Jurkat, Clone E6-1 (cell line): ENCODE measurements around the gene MPC2.
"Not testable (repeated sequence)": the region's sequence is repeated elsewhere in the genome, so short reads cannot be mapped to it uniquely, and the experiment has no call there.

Source experiments
- DNase-seq: peaks from one replicate; pipeline ENCODE4 v3.0.0-alpha.2; 2011; ENCODE audit warnings: low read depth, low spot score
- H3K4me3 ChIP-seq: 2 replicates; pipeline ENCODE4 v1.5.1; 2011; ENCODE audit warnings: mild to moderate bottlenecking, low read length, control low read depth, moderate library complexity

Gene MPC2

GRCh38 chr1:167913895-167914496, 22.9 kb downstream of the MPC2 start, which contains the start of gene ADCY10:
Gene ADCY10 (minus strand): TSS chr1:167914134. CDS start chr1:167905140, 8,994 bp downstream.
- no peak within 1 kb of the TSS for H3K4me3 ChIP-seq
- DNase-seq: no peak

GRCh38 chr1:167912294-167912693, 24.6 kb downstream of the MPC2 start:
- no peak overlapping the region for H3K4me3 ChIP-seq
- DNase-seq: no peak

- H3K4me3 ChIP-seq: no peak overlapping the region
- DNase-seq: no peak
Measured at GRCh38 chr1:167911413-167911812, 25.5 kb downstream of the MPC2 start.

GRCh38 chr1:167910530-167910929, 26.3 kb downstream of the MPC2 start:
- H3K4me3 ChIP-seq: no peak overlapping the region
- no peak for DNase-seq

GRCh38 chr1:167909691-167910180, 27.1 kb downstream of the MPC2 start:
- no peak overlapping the region for H3K4me3 ChIP-seq
- peak; percentile 15 for DNase-seq

GRCh38 chr1:167905671-167906070, 31.2 kb downstream of the MPC2 start:
- no peak overlapping the region for H3K4me3 ChIP-seq
- no peak for DNase-seq

GRCh38 chr1:167905182-167905581, 31.7 kb downstream of the MPC2 start:
- DNase-seq: peak; percentile 50
- no peak overlapping the region for H3K4me3 ChIP-seq

- H3K4me3 ChIP-seq: no peak overlapping the region
- no peak for DNase-seq
Measured at GRCh38 chr1:167904652-167905130, 32.2 kb downstream of the MPC2 start.

- DNase-seq: no peak
- H3K4me3 ChIP-seq: no peak overlapping the region
Measured at GRCh38 chr1:167900907-167901306, 36.0 kb downstream of the MPC2 start.

- DNase-seq: no peak
- H3K4me3 ChIP-seq: no peak overlapping the region
Measured at GRCh38 chr1:167899253-167899681, 37.6 kb downstream of the MPC2 start.

GRCh38 chr1:167898578-167899222, 38.2 kb downstream of the MPC2 start:
- DNase-seq: no peak
- no peak overlapping the region for H3K4me3 ChIP-seq

GRCh38 chr1:167893798-167894197, 43.1 kb downstream of the MPC2 start:
- H3K4me3 ChIP-seq: no peak overlapping the region
- no peak for DNase-seq

- H3K4me3 ChIP-seq: no peak overlapping the region
- DNase-seq: no peak
Measured at GRCh38 chr1:167890400-167890799, 46.5 kb downstream of the MPC2 start.

- DNase-seq, H3K4me3 ChIP-seq: not testable (repeated sequence)
Measured at GRCh38 chr1:167887187-167887586, 49.7 kb downstream of the MPC2 start.

- no peak overlapping the region for H3K4me3 ChIP-seq
Measured at GRCh38 chr1:167882376-167882775, 54.5 kb downstream of the MPC2 start.

GRCh38 chr1:167881786-167882185, 55.1 kb downstream of the MPC2 start:
- no peak for DNase-seq
- no peak overlapping the region for H3K4me3 ChIP-seq

More at GRCh38 chr1:167882376-167882775, 54.5 kb downstream of the MPC2 start:
- no peak for DNase-seq

GRCh38 chr1:167881069-167881468, 55.8 kb downstream of the MPC2 start:
- no peak overlapping the region for H3K4me3 ChIP-seq
- DNase-seq: no peak

- no peak for DNase-seq
- H3K4me3 ChIP-seq: no peak overlapping the region
Measured at GRCh38 chr1:167880580-167881021, 56.3 kb downstream of the MPC2 start.

GRCh38 chr1:167879508-167879907, 57.4 kb downstream of the MPC2 start:
- no peak for DNase-seq
- no peak overlapping the region for H3K4me3 ChIP-seq

GRCh38 chr1:167878372-167879160, 58.3 kb downstream of the MPC2 start:
- no peak for DNase-seq
- H3K4me3 ChIP-seq: no peak overlapping the region
